Skeletal muscle tissue (tissue), 4 donors: ENCODE measurements around the gene CNN3. TPM values are rescaled to one million over a fixed set of nuclear protein-coding genes. Genes with fewer than 3 reads are reported as not detected.

Source experiments
- H3K27ac ChIP-seq: one replicate; pipeline ENCODE4 v1.7.0; 2013; ENCODE audit warnings: mild to moderate bottlenecking, low read depth, low read length, inconsistent platforms
- H3K27me3 ChIP-seq, 3 donors: one replicate each; pipeline ENCODE4 v1.7.0; 2013; ENCODE audit warnings: low read length in 3 of 3; ENCODE audit not compliant: control insufficient read depth in 3 of 3, insufficient read depth in 3 of 3
- H3K36me3 ChIP-seq, 3 donors: one replicate each; pipeline ENCODE4 v1.7.0; 2013; ENCODE audit warnings: low read length in 3 of 3; ENCODE audit not compliant: control insufficient read depth in 3 of 3, insufficient read depth in 3 of 3
- H3K4me1 ChIP-seq, 3 donors: one replicate each; pipeline ENCODE4 v1.7.0; 2013; ENCODE audit warnings: low read length in 3 of 3, mild to moderate bottlenecking in 3 of 3; ENCODE audit not compliant: control insufficient read depth in 3 of 3, insufficient read depth in 3 of 3
- H3K4me3 ChIP-seq, 3 donors: one replicate each; pipeline ENCODE4 v1.7.0; 2013; ENCODE audit warnings: low read length in 3 of 3
- H3K9ac ChIP-seq, 3 donors: one replicate each; pipeline ENCODE4 v1.7.0; 2013; ENCODE audit warnings: low read length in 3 of 3, mild to moderate bottlenecking in 3 of 3, moderate library complexity in 2 of 3, low read depth in 1 of 3
- H3K9me3 ChIP-seq, 3 donors: one replicate each; pipeline ENCODE4 v1.7.0; 2013; ENCODE audit warnings: low read length in 3 of 3; ENCODE audit not compliant: control insufficient read depth in 3 of 3
- total RNA-seq: library from RNA; depleted of rRNA; stranded (reverse); fragments of >200 nt; gene quantifications from one replicate; pipeline ENCODE4 v1.2.3, GENCODE V29; 2014
- donor health status: Osteomylitis.

Gene CNN3
- total RNA-seq, 1 donor from 2014 or later, result 198 TPM

GRCh38 chr1:94851571-94851970 lies 75.3 kb downstream of the CNN3 start:
- Histone ChIP-seq H3K9ac (no peak overlapping the region), H3K4me3 (no peak overlapping the region), H3K36me3 (no peaks in the 10 kb centered on the region), H3K4me1 (peaks cover 4 to 6% (median 6%) of the 10 kb centered on the region in 3 donors), H3K27me3 (no peaks in the 10 kb centered on the region), H3K27ac (no peak overlapping the region), H3K9me3 (no peaks in the 10 kb centered on the region)

Other genes with a start within 250 kb of the CNN3 start
- gene SLC44A3, start 106.8 kb downstream of the CNN3 start, total RNA-seq, result 2.6 TPM
- 1.0 TPM for gene ALG14, start 145.8 kb upstream of the CNN3 start, total RNA-seq
- gene TLCD4, start 190.2 kb upstream of the CNN3 start, total RNA-seq, result 17.7 TPM